Measurements from ENCODE around the gene GPBP1. TPM values are rescaled to one million over a fixed set of nuclear protein-coding genes. Genes with fewer than 3 reads are reported as not detected.

Gene GPBP1
- total RNA-seq, 1 donor from 2014 or later, result 54.0 TPM

DNA sequence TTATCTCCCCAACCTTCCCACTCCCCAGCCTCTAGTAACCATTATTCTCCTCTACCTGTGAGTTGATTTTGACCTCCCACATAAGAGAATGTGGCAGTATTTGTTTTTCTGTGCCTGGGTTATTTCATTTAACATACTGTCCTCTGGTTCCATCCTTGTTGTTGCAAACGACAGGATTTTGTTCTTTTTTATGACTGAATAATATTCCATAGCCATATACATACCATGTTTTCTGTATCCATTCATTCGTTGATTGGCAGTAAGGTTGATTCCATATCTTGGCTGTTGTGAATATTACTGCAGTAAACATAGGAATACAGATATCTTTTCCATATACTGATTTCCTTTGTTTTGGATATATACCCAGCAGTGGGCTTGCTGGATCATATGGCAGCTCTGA lies 20.8 kb downstream of the GPBP1 start:
- intact Hi-C loops (cut with DNase I), result no loop called here
- ATAC-seq (ENCODE audit: poor library complexity) (no peak), DNase-seq (no peak)

GRCh38 chr5:57195060-57195459 lies 21.2 kb downstream of the GPBP1 start:
- no peak for DNase-seq
- no peak for ATAC-seq (ENCODE audit: poor library complexity)
- intact Hi-C loops (cut with DNase I), result no loop called here

- ATAC-seq (ENCODE audit: poor library complexity), result peak; percentile 24
- intact Hi-C loops (cut with DNase I), result no loop called here
- DNase-seq, result no peak
These were observed 26.0 kb downstream of the GPBP1 start for GRCh38 chr5:57199866-57200265.

- no peak for ATAC-seq (ENCODE audit: poor library complexity)
- intact Hi-C loops (cut with DNase I), result no loop called here
- DNase-seq, result no peak
These were observed 29.0 kb downstream of the GPBP1 start for GRCh38 chr5:57202811-57203210.

DNA sequence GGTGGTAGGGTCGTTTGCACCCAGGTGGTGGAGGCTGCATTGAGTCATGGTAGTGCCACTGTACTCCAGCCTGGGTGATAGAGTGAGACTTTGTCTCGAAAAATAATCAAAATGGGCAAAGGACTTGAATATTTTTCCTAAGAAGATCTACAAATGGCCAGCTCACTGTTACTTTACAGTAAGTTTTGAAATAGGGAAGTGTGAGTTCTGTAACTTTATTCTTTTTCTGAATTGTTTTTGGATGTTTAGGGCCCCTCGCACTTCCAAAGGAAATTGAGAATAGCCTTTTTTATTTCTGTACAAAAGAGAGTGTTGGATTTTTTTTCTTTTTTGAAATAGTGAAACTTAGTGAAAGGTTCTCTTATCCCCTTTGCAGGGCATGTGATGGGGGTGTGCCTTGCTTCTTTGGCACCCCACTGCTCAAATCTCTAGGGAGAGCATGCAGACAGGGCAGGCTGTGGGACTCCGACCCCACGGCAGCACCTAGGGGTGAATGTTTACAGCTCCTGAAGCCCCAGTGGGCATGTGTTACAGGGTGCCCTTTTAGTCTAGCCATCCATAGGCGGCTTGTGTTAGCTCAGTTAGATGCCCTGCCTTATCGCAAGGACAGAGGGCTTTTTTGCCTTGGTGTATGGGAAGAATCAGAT lies 33.3 kb downstream of the GPBP1 start:
- intact Hi-C loops (cut with DNase I), result loop anchor here (5.0 kb wide), 1 partner anchor 35 kb away; the partner anchor contains the start of gene GPBP1
- ATAC-seq (ENCODE audit: poor library complexity), result no peak
- DNase-seq, result no peak

- ATAC-seq (ENCODE audit: poor library complexity) (peak; percentile 91), DNase-seq (peak; percentile 81)
- intact Hi-C loops (cut with DNase I), result loop anchor here (5.0 kb wide), 1 partner anchor 35 kb away; the partner anchor contains the start of gene GPBP1
These were observed 33.8 kb downstream of the GPBP1 start for GRCh38 chr5:57207681-57208080.

- intact Hi-C loops (cut with DNase I), result loop anchor here (5.0 kb wide), 1 partner anchor 37 kb away; the partner anchor contains the start of gene GPBP1
- DNase-seq (no peak), ATAC-seq (ENCODE audit: poor library complexity) (no peak)
These were observed 35.6 kb downstream of the GPBP1 start for GRCh38 chr5:57209316-57210040.

- intact Hi-C loops (cut with DNase I), result no loop called here
- no peak for ATAC-seq (ENCODE audit: poor library complexity)
- no peak for DNase-seq
These were observed 36.8 kb downstream of the GPBP1 start for GRCh38 chr5:57210633-57211032.

GRCh38 chr5:57211039-57211438 lies 37.2 kb downstream of the GPBP1 start:
- ATAC-seq (ENCODE audit: poor library complexity) (no peak), DNase-seq (no peak)
- intact Hi-C loops (cut with DNase I), result no loop called here

DNA sequence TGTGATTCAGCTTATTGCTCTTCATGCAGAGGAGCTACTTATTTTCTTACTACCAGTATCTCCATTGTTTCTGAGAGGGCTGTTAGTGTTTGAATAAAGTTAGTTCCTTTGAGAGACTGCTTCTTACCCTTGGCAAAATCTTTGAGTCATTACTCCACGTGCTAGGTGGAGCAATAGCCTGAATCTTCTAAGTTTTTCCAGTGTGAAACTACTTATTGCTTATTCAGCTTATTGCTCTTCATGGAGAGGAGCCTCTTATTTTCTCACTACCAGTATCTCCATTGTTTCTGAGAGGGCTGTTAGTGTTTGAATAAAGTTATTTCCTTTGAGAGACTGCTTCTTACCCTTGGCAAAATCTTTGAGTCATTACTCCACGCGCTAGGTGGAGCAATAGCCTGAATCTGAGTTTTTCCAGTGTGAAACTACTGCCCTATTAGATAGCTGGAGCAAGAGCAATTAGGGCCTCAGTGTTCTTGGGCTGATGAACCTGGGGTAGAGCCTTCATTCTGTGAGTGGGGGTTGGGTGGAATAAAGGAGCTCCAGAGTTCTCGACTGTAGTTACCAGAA lies 41.9 kb downstream of the GPBP1 start:
- ATAC-seq (ENCODE audit: poor library complexity) (no peak), DNase-seq (no peak)
- intact Hi-C loops (cut with DNase I), result no loop called here

DNA sequence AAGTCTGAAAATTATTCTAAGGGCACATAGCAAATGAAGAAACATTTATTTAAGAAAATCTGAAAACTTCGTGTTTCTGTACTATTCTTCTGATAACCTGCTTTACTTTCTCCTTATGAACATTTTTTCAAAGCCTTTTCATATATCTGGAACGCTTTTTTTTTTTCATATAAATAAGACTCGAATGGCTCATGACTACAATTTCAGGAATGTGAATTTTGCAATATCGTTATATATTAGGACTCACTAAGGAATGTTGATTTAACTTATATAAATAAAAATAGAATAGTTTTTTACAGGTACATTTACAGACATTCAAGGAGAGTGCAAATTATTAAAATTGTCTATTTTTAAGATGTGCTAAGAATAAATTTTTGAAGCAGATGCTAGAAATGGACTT lies 42.9 kb downstream of the GPBP1 start:
- DNase-seq (no peak), ATAC-seq (ENCODE audit: poor library complexity) (no peak)
- intact Hi-C loops (cut with DNase I), result no loop called here

DNA sequence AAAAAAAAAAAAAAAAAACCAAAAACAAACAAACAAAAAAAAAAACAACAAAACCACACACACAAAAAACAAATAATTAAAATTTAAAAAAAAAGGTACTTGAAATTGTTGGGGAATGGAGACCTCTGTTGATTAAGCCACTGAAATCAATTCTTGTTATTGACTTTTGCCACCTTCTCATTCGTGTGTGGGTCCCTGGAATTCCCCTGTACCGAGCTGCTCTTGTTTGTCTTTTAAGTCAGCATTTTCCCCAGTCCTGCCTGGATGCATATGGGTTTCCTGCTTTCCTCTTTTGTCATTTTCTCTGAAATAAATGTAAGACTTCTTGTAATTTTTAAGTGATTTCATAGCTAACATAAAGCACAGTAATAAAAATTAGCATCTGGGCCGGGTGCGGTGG lies 45.5 kb downstream of the GPBP1 start:
- intact Hi-C loops (cut with DNase I), result no loop called here
- DNase-seq, result no peak
- ATAC-seq (ENCODE audit: poor library complexity), result no peak

DNA sequence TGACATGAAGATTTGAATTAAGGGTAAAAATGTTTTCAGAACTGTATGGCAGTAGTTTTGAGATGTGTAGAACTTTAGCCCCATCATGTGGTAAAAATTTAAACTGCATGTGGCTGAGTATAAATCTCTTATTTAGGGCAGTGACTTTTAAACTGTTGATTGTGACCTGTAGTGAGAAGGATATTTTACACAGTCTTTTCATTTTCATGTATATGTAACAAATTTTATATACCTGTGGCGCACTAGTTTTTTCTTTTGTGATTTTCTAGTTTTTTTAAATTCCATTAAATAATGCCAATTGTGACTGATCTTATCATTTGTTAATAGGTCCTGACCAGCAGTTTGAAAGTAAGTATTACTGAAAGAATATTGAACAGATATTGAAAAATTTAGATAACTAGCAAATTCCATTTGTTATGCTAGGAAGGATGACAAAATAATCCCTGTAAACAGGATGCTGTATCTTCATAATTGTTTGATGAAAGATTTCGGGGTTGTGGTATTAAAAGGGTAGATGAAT lies 47.2 kb downstream of the GPBP1 start:
- ATAC-seq (ENCODE audit: poor library complexity) (peak; percentile 69), DNase-seq (no peak)
- intact Hi-C loops (cut with DNase I), result loop anchor here (5.0 kb wide), 1 partner anchor 319 kb away; no protein-coding TSS in a partner anchor

- DNase-seq, result no peak
- no peak for ATAC-seq (ENCODE audit: poor library complexity)
These were observed 51.7 kb downstream of the GPBP1 start for GRCh38 chr5:57225553-57225952.

GRCh38 chr5:57229313-57229712 lies 55.5 kb downstream of the GPBP1 start:
- intact Hi-C loops (cut with DNase I), result no loop called here
- no peak for DNase-seq
- no peak for ATAC-seq (ENCODE audit: poor library complexity)

More at GRCh38 chr5:57225553-57225952, 51.7 kb downstream of the GPBP1 start:
- intact Hi-C loops (cut with DNase I), result no loop called here

- DNase-seq (no peak), ATAC-seq (ENCODE audit: poor library complexity) (no peak)
- intact Hi-C loops (cut with DNase I), result no loop called here
These were observed 57.7 kb downstream of the GPBP1 start for GRCh38 chr5:57231607-57232006.

DNA sequence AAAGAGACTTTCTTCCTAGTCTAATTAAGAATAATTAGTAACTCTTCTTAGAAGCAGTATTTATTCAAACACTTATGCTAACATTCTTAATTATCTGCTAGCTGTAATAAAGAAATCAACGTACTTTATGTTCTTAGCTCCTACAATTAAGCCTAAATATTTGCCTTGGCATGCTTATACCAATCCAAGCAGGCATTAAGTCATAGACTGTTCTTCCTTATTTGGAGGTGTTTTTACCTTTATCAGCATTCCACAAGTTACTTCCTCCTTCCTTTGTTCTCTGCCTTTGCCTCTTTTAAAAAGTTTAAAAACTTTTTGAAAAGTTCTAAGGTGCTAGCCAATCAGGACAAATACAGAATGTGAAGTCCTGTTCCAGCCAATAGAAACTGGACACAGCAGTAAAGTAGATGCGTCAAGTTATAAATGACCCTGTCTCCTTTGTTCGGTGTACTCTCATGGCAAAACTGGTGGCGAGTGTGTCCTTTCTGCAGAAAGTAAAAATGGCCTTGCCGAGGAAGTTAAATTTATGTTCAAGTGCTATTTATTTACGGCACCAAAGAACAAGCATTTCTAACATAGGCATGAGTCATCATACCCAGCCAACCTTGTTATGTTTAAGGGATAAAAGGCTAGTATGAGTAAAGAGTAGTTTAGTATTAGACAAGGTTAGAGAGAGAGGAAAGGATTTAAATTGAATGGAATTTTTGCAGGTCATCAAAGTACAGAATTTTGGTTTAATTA lies 58.6 kb downstream of the GPBP1 start:
- no peak for ATAC-seq (ENCODE audit: poor library complexity)

DNA sequence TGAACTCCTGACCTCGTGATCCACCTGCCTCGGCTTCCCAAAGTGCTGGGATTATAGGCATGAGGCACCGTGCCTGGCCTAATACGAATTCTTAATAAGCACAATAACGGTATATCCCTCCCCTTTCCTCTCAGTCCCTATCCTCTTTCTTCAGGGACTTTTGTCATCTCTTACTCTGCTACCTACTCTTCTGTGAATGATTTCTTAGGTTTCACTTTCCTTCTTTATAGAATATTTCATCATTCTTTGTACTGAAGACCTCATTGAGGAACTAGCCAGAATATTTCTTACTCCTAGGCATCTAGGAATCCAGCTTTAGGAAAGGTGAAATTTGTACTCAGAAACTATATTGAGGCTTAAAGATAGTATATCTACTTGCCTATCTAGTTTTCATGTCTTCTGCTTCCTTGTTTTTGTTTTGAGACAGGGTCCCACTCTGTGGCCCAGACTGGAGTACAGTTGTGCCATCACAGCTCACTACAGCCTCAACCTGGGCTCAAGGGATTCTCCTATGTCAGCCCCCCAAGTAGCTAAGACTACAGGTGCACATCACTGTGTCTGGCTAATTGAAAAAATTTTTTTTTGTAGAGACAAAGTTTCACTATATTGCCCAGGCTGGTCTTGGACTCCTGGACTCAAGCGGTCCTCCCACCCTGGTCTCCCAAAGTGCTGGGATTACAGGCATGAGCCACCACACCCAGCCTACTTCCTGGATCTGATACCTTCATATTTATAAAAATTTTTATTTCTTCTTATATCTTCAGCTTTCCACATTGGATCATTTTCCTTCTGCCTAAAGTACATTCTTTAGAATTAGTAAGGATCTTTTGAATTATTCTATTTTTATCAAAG lies 69.7 kb downstream of the GPBP1 start:
- intact Hi-C loops (cut with DNase I), result no loop called here
- ATAC-seq (ENCODE audit: poor library complexity) (no peak), DNase-seq (no peak)

More for the DNA sequence above, 58.6 kb downstream of the GPBP1 start:
- no peak for DNase-seq
- intact Hi-C loops (cut with DNase I), result no loop called here

All from Right ventricle myocardium superior (tissue), 1 donor.